LHCN-M2 (cell line): ENCODE data around the gene KRTAP1-3. TPM values are rescaled to one million over a fixed set of nuclear protein-coding genes. Genes with fewer than 3 reads are reported as not detected.
"Not testable (repeated sequence)": the region's sequence is repeated elsewhere in the genome, so short reads cannot be mapped to it uniquely, and the experiment has no call there.

Experiments
- DNase-seq: peaks from one replicate; pipeline ENCODE4 v3.0.0-alpha.2; 2012; ENCODE audit warnings: low read depth
- total RNA-seq: library from RNA; depleted of rRNA; stranded (reverse); fragments of >200 nt; gene quantifications from 2 replicates; pipeline ENCODE4 v1.2.3, GENCODE V29; 2014; rRNA removed

The KRTAP1-3 gene
- total RNA-seq, 1 experiment from 2014 or later, result not detected

DNA sequence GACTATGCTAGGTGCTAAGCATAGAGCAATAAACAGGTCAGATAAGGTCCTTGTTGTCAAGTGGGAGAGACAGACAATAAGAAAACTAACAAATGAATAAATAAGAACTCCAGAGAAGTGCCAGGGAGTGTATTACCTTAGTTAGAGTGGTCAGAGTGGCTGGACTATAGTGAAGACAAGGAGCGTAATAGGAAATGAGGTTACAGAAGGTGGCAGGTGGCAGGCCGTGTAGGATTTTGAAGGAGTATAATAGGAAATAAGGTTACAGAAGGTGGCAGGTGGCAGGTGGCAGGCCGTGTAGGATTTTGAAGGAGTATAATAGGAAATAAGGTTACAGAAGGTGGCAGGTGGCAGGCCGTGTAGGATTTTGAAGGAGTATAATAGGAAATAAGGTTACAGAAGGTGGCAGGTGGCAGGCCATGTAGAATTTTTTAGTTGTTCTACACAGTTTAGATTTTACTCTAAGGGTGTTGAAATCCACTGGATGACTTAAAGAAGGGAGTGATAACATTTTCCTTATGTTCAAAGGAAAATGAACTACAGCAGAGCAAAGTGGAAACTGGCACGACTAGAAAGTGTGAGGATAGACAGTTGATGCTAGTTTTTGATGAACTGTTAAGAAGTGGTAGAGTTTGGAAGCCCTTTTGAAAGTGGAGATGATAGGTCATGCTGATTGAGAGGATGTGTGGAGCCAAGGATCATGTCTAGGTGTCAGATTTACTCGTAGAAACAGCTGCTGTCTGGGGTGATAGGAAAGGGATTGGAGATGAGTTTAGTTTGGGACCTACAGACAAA is 22.2 kb downstream of the KRTAP1-3 start:
- no peak for DNase-seq

DNA sequence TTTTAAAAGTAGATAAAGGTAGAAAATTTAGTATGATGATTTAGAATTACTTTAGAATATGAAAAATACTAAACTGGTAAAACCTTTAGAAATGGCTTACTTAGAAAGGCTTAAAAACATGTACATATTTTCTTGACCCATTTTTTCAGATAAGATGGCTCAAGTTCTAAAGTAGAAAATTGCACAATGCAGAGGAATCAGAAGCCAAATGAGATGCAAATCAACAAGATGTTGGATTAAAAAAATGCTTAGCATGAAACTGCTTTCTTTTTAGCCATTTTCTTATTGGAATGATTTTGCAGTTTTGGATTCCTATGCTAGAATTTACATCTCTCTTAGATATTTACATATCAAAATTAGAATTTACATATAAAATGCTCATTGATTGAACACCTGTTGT is 24.2 kb downstream of the KRTAP1-3 start:
- DNase-seq, result no peak

DNA sequence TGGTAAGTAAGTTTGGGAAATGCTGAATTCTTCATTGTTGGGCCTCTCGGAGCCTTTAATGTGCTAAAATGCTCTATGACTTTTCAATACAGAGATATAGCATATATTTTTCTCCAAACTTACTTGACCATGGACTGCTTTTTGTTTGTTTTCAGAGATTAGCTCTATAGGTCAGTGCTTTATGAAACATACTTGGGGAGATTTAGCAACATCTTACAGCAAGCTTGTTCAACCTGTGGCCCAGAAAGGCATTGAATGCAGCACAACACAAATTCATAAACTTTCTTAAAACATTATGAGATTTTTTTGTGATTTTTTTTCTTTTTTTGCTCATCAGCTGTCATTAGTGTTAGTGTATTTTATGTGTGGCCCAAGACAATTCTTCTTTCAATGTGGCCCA is 24.7 kb downstream of the KRTAP1-3 start:
- no peak for DNase-seq

DNA sequence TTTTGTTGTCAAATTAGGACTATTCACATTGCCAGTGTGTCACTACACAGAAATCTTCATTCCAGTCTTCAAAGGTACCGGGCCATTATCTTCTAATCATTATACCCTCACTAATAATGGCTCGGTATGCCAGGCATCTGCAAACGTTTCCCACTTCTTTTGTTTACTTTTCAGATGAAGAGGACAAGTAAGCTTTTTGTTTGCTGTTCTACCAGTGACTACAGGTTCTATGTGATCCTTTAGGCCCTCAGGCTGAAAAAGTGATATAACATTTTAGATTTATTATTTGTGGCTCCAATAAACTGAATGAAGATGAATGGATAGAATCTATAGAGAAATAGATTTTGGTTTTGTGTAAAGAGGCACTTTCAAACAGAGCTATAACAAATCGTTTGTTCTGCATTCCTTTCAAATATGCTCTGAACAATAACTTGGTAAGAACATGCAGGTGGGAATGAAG is 25.3 kb downstream of the KRTAP1-3 start:
- DNase-seq, result no peak

DNA sequence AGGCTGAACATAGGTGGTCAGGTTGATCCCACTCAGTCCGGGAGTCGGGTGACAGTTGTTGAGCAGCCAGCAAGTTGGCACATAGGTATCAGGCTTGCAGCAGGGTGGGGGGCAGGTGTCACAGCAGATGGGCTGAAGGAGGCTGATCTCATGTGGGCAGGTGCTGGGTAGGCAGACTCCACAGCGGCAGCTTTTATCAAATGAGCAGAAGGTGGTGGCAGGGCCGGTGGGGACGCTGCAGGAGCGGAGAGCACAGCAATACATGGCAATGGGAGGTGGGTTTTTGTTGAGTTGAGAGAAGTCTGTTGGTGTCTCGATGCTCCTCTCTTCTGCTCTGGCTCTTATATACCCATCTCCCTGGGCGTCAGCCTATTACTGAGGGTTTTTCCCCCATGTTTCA is 25.9 kb downstream of the KRTAP1-3 start, which contains the start of gene KRTAP3-1:
KRTAP3-1 (minus strand) TSS at position 318 of the 400 bp plus-strand sequence; CDS start at position 264, 54 bp downstream.
- DNase-seq, result no peak

DNA sequence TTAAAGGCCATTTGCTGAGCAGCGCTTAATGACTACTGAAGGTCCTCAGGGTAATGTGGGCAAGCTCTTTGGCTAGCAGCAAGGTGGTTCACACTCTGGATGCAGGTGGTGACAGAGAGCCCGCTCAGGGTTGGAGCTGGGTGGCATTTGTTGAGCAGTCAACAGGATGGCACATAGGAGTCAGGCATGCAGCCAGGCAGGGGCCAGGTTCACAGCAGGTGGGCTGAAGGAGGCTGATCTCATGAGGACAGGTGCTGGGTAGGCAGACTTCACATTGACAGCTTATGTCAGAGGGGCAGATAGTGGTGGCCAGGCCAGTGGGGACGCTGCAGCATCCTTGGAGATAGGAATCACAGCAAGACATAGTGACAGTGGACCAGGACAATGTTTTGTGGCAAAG is 30.3 kb downstream of the KRTAP1-3 start:
- DNase-seq, result no peak

DNA sequence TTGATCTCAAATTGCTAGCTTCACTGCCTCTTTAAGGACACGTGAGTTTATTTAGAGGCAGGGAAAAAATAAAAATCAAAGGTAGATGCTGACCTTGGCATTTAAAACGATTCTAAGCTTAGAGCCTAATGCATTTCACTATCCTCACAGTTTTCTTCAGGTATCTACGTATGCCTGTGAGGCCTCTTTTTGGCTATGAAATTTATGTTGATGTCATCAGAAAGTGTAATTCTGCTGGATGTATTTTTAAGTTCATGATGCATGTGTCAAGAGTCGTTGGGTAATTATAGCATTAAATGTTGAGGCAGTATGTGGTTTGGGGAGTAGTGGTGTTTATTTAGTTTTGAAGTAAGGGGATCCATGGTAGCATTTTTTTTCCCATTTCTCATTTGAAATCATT is 30.7 kb downstream of the KRTAP1-3 start:
- no peak for DNase-seq

DNA sequence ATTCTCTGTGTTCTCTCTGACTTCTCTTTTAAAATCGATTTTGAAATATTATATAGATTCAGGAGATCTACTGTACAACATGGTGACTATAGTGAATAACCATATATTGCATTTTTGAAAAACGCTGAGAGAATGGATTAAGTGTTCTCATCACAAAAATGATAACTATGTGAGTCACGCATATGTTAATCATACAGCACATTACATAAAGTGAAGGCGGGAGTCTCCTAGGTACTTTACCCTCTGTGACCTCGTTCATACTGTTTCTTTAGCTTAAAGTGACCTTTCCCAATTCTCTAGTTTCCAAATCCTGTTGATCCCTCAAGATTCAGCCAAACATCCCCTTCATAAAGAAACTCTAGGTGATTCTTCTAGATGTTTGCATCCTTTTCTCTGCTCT is 31.9 kb downstream of the KRTAP1-3 start:
- DNase-seq, result peak; percentile 47

DNA sequence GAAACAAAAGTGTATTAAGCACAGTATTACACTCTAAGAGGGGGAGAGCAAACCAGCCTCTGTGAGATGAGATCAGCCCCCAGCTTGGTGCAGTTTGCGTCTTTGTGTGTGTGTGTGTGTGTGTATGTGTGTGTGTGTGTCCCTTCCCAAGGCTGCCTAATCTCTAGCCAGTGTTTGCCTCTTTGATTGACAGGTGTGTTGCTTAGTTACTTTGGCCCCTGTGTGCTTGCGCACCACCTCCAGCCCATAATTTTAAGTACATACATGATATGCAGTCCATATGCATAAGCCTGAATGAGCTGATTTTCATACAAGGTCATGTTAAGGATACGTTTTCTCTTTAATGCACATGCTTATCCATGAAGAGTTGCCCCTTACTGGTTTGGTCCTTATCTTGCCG is 32.9 kb downstream of the KRTAP1-3 start:
- no peak for DNase-seq

DNA sequence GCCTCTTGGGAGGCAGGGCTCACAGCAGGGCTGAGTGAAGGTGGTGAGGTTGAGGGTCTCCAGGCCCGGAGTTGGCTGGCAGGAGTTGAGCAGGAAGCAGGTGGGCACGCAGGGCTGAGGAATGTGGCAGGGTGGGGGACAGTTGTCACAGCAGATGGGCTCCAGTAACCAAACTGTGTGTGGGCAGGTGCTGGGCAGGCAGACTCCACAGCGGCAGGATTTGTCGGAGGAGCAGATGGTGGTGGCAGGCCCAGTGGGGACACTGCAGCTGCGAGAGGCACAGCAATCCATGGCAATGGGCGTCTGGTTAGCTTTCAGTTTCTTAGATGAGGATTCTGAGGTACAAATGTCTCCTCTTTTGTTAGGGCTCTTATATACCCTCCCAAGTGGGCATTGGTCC is 35.1 kb downstream of the KRTAP1-3 start, which contains the start of gene KRTAP3-2:
KRTAP3-2 (minus strand) TSS at position 344 of the 400 bp plus-strand sequence; CDS start at position 291, 53 bp downstream.
- DNase-seq, result not testable (repeated sequence)

DNA sequence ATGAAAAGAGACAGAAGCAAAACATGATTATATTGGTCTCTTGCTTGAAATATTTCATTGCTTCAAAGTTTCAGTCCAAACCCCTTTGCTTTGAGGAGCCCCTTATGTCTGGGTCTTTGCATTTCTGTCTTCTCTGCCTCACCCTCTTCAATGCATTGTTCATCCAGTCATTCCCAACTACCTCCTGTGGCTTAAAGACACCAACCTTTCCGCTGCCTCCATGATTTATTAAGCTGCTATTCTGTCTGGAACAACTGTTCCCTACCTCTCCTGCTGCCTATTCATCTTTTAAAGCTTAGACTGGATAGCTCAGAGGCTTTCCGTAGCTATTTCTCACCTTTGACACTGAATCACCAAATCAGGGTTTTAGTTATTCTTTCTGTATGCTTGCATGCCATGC is 37.3 kb downstream of the KRTAP1-3 start:
- DNase-seq, result no peak

DNA sequence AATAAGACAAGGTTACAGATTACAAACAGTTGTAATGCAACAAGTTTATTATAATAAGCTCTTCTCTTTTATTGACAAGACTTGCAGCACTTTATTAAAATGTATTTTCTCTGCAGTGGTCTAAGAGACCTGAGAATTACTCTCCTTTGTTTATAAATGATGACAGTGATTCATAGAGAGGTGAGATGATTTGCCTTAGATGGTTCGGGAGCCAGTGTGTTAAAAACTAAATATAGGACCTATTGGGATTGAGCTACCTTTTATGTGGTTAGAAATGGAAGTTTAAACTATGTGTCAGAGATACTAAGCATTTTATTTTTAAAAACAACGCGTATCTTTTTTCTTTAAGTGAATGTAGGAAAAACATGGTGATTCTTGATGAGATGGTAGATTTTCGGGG is 37.8 kb downstream of the KRTAP1-3 start:
- DNase-seq, result no peak

DNA sequence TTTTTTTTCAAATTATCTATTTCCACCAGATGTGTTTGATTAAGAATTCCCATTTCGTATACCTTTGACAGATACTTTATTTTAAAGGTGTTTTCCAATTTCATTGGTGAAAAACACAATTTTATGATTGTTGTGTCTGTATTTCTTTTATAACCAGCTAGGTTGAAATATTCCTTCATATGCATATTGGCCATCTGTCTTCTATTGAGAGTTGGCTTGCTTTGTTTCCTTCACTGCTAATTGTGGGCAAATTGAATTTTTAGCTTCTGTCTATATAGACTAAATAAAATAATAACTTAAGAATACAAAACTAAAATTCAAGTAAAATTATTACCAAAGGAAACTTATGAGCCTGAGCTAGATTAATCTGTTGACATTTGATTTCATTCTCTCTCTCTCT is 39.6 kb downstream of the KRTAP1-3 start:
- no peak for DNase-seq

DNA sequence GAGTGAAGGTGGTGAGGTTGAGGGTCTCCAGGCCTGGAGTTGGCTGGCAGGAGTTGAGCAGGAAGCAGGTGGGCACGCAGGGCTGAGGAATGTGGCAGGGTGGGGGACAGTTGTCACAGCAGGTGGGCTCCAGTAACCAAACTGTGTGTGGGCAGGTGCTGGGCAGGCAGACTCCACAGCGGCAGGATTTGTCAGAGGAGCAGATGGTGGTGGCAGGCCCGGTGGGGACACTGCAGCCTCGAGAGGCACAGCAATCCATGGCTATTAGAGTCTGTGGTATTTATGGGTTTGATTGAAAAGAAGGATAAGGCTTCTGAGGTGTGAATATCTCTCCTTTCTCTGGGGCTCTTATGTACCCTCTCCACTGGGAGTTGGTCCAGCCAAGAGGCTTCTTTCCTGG is 40.8 kb downstream of the KRTAP1-3 start, which contains the start of gene KRTAP3-3:
KRTAP3-3 (minus strand) TSS at position 326 of the 400 bp plus-strand sequence; CDS start at position 259, 67 bp downstream.
- no peak for DNase-seq

DNA sequence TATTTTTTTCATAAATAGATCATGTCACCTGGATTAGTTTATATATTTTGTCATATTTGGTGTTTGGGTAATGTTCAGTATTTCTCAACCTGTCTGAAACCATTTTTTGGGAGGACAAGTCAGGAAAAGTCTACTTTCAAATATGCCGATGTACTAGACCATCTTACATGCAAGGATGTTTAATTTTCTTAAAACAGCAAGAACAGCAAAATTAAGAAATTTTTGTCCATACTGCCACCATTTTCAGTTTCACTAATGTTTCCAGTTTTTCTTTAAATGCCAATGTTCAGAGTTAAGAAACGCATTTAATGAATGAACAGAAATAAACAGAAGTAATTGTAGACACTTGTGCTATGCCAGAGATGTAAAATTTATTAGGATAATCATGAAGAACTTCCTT is 41.6 kb downstream of the KRTAP1-3 start:
- no peak for DNase-seq

DNA sequence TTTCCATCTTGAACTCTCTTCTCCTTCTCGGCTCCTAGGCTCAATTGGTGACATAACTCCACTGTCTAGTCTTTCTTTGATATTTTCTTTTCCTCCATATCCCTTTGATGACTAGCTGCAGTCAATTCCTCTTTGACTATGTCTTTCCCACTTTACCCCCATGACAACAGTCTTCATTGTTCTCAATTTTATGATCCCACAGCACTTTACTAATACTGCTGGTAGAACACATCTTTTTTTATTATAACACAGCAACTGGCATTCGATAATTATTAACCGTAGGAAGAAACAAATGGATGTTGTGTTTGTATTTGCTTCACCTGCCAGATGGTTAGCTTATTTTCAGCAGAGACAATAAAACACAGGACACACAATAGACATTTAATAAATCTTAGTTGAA is 42.0 kb downstream of the KRTAP1-3 start:
- DNase-seq, result no peak

DNA sequence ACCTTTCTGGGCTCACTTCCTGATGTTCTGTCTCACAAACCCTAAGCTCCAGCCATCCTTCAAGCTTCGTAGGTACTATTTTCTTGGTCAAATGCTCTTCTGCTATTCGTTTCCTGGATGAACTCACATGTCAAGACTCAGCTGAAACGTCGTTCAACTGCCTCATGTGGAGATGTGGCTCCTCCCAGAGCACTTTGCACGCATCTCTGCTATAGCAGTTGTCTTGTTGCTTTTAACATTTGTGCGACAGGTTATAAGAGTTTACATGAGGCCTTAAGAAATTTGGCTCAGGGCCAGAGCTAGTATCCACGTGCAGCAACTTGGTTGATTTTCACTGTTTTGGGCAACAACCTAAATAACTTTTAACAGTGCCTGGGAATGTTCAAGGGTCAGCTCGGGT is 47.8 kb downstream of the KRTAP1-3 start:
- no peak for DNase-seq

DNA sequence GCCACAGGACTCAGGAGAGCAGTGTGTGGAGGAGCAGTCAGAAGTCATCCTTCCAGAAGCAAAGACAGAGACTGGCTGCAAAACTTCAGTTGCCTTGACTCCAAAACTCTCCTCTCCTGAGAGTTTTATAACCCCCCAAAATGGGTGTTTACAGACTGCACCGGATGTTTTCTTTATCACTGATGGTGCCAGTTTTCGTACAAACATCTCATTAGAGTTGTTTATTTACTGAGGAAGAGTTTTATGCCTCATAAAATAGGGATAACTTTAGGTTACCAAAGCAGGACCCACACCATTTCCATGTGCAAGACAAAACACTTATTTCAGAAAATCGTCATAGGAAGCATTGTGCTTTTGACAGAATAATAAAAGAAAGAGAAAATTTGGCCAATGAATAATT is 50.4 kb downstream of the KRTAP1-3 start, which contains the start of gene KRT40:
KRT40 (minus strand) TSS at position 101 of the 400 bp plus-strand sequence; CDS start at position 48, 53 bp downstream.
- no peak for DNase-seq

Other genes starting within 250 kb of the KRTAP1-3 start
- not detected in 2 replicates for gene KRT28, start 234.9 kb downstream of the KRTAP1-3 start, total RNA-seq
- gene KRT10, start 212.3 kb downstream of the KRTAP1-3 start, total RNA-seq, result 20.1 and 33.0 TPM in 2 replicates
- gene KRT12, start 167.7 kb downstream of the KRTAP1-3 start, total RNA-seq, result not detected in 2 replicates
- not detected in 2 replicates for gene KRT20, start 149.6 kb downstream of the KRTAP1-3 start, total RNA-seq
- gene KRT23, start 97.2 kb downstream of the KRTAP1-3 start, total RNA-seq, result not detected in 2 replicates
- not detected in 2 replicates for gene KRT39, start 67.9 kb downstream of the KRTAP1-3 start, total RNA-seq
- not detected in 2 replicates for gene KRT40, start 50.5 kb downstream of the KRTAP1-3 start, total RNA-seq
- gene KRTAP3-3, start 40.7 kb downstream of the KRTAP1-3 start, total RNA-seq, result not detected in 2 replicates
- gene KRTAP3-2, start 35.0 kb downstream of the KRTAP1-3 start, total RNA-seq, result not detected in 2 replicates
- not detected in 2 replicates for gene KRTAP3-1, start 25.7 kb downstream of the KRTAP1-3 start, total RNA-seq
- gene KRTAP1-5, start 7.7 kb downstream of the KRTAP1-3 start, total RNA-seq, result 2.8 and 6.0 TPM in 2 replicates
- gene KRTAP1-4, start 4.7 kb downstream of the KRTAP1-3 start, total RNA-seq, result not detected in 2 replicates
- not detected in 2 replicates for gene KRTAP1-1, start 6.6 kb upstream of the KRTAP1-3 start, total RNA-seq
- not detected in 2 replicates for gene KRTAP2-1, start 12.4 kb upstream of the KRTAP1-3 start, total RNA-seq
- not detected in 2 replicates for gene KRTAP2-2, start 20.4 kb upstream of the KRTAP1-3 start, total RNA-seq
- 0.80 and 3.4 TPM in 2 replicates for gene KRTAP2-3, start 25.2 kb upstream of the KRTAP1-3 start, total RNA-seq
- gene KRTAP2-4, start 31.0 kb upstream of the KRTAP1-3 start, total RNA-seq, result not detected in 2 replicates
- not detected in 2 replicates for gene KRTAP4-7, start 49.3 kb upstream of the KRTAP1-3 start, total RNA-seq
- not detected in 2 replicates for gene KRTAP4-8, start 63.3 kb upstream of the KRTAP1-3 start, total RNA-seq
- not detected in 2 replicates for gene KRTAP4-16, start 67.3 kb upstream of the KRTAP1-3 start, total RNA-seq
- gene KRTAP4-9, start 70.5 kb upstream of the KRTAP1-3 start, total RNA-seq, result not detected in 2 replicates
- not detected in 2 replicates for gene KRTAP4-11, start 83.5 kb upstream of the KRTAP1-3 start, total RNA-seq
- gene KRTAP4-12, start 89.3 kb upstream of the KRTAP1-3 start, total RNA-seq, result not detected in 2 replicates
- gene KRTAP4-6, start 105.7 kb upstream of the KRTAP1-3 start, total RNA-seq, result not detected in 2 replicates
- not detected in 2 replicates for gene KRTAP4-5, start 115.0 kb upstream of the KRTAP1-3 start, total RNA-seq
- gene KRTAP4-4, start 125.9 kb upstream of the KRTAP1-3 start, total RNA-seq, result not detected in 2 replicates
- gene KRTAP4-3, start 133.3 kb upstream of the KRTAP1-3 start, total RNA-seq, result not detected in 2 replicates
- gene KRTAP4-2, start 143.3 kb upstream of the KRTAP1-3 start, total RNA-seq, result not detected in 2 replicates
- not detected in 2 replicates for gene KRTAP4-1, start 150.0 kb upstream of the KRTAP1-3 start, total RNA-seq
- gene KRTAP9-1, start 155.0 kb upstream of the KRTAP1-3 start, total RNA-seq, result not detected in 2 replicates
- gene KRTAP9-2, start 191.8 kb upstream of the KRTAP1-3 start, total RNA-seq, result not detected in 2 replicates
- gene KRTAP9-3, start 197.6 kb upstream of the KRTAP1-3 start, total RNA-seq, result not detected in 2 replicates
- not detected in 2 replicates for gene KRTAP9-8, start 203.1 kb upstream of the KRTAP1-3 start, total RNA-seq
- gene KRTAP9-4, start 214.8 kb upstream of the KRTAP1-3 start, total RNA-seq, result not detected in 2 replicates
- gene KRTAP9-9, start 220.5 kb upstream of the KRTAP1-3 start, total RNA-seq, result not detected in 2 replicates
- gene KRTAP9-6, start 230.5 kb upstream of the KRTAP1-3 start, total RNA-seq, result not detected in 2 replicates
- not detected in 2 replicates for gene KRTAP9-7, start 240.8 kb upstream of the KRTAP1-3 start, total RNA-seq